Immature natural killer cell (primary cell): ENCODE results near the gene ADAMTS9. TPM values are rescaled to one million over a fixed set of nuclear protein-coding genes. Genes with fewer than 3 reads are reported as not detected.
A peak's percentile ranks its signal among the peaks of the same experiment; 100 is the strongest.

ENCODE experiments used
- DNase-seq, 3 donors: peaks; one replicate each; pipeline ENCODE4 v3.0.0; 2022; ENCODE audit warnings: mixed read lengths in 1 of 3
- H3K27ac Mint-ChIP-seq, 6 donors: one replicate each; pipeline ENCODE4 v1.8.0; 2020; ENCODE audit warnings: mixed read lengths in 6 of 6, mild to moderate bottlenecking in 5 of 6, inconsistent platforms in 4 of 6, moderate library complexity in 3 of 6
- H3K27me3 Mint-ChIP-seq, 3 donors: one replicate each; pipeline ENCODE4 v1.8.0; 2020 to 2021; ENCODE audit warnings: low read depth in 3 of 3, mild to moderate bottlenecking in 3 of 3, mixed read lengths in 3 of 3, moderate library complexity in 3 of 3, inconsistent platforms in 1 of 3
- H3K36me3 Mint-ChIP-seq, 3 donors: one replicate each; pipeline ENCODE4 v1.8.0; 2020; ENCODE audit warnings: mixed read lengths in 3 of 3, inconsistent platforms in 2 of 3, mild to moderate bottlenecking in 2 of 3
- H3K4me1 Mint-ChIP-seq, 2 donors: one replicate each; pipeline ENCODE4 v1.8.0; 2020; ENCODE audit warnings: inconsistent platforms in 2 of 2, mild to moderate bottlenecking in 2 of 2, mixed read lengths in 2 of 2, moderate library complexity in 1 of 2
- H3K4me3 Mint-ChIP-seq, 5 donors: one replicate each; pipeline ENCODE4 v1.8.0; 2020; ENCODE audit warnings: mild to moderate bottlenecking in 5 of 5, mixed read lengths in 5 of 5, inconsistent platforms in 3 of 5, moderate library complexity in 3 of 5
- H3K9me3 Mint-ChIP-seq, 6 donors: one replicate each; pipeline ENCODE4 v1.8.0; 2020; ENCODE audit warnings: mild to moderate bottlenecking in 6 of 6, mixed read lengths in 6 of 6, inconsistent platforms in 4 of 6, moderate library complexity in 3 of 6
- polyA plus RNA-seq, 3 donors: library from polyadenylated mRNA; unstranded; fragments of 300-500 nt; fragmentation: Illumina TruSeq; gene quantifications; one replicate each; pipeline ENCODE4 v1.2.3, GENCODE V29; 2021

The ADAMTS9 gene
- polyA plus RNA-seq, 3 donors from 2014 or later, result not detected

DNA sequence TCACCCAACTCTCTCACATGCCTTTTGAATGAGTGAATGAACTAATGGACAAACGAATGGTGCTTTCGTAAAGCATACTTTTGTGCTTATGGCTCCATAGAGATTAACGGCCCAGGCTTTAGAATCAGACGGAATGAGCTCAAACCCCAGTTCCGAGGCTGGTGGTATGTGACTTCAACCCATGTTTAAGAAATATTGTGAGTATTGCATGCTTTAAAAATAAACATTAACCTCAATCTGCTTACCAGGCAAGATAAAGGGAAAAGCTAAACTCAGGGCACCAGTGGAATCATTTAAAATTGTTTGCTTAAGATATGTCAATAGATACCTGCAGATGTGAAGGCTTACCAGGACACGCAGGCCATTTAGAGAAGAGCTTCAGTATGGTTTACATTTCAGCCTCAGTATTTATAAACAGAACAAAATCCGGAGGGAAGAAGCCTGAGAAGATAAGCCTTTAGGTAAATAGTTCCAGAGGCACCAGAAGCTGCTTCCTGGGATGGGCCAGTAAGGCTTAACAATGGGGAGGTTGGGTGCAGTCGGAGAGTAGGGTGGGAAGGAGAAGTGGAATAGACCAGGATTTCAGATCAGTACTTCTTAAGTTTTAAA is 186.4 kb downstream of the ADAMTS9 start:
- Mint-ChIP-seq H3K4me1 (no peaks in the 10 kb centered on the region), H3K36me3 (no peaks in the 10 kb centered on the region), H3K27me3 (peaks cover 4 to 6% (median 5%) of the 10 kb centered on the region in 3 donors), H3K27ac (no peak overlapping the region), H3K9me3 (peaks cover 0 to 14% (median 1%) of the 10 kb centered on the region in 6 donors), H3K4me3 (no peak overlapping the region)
- no peak for DNase-seq

DNA sequence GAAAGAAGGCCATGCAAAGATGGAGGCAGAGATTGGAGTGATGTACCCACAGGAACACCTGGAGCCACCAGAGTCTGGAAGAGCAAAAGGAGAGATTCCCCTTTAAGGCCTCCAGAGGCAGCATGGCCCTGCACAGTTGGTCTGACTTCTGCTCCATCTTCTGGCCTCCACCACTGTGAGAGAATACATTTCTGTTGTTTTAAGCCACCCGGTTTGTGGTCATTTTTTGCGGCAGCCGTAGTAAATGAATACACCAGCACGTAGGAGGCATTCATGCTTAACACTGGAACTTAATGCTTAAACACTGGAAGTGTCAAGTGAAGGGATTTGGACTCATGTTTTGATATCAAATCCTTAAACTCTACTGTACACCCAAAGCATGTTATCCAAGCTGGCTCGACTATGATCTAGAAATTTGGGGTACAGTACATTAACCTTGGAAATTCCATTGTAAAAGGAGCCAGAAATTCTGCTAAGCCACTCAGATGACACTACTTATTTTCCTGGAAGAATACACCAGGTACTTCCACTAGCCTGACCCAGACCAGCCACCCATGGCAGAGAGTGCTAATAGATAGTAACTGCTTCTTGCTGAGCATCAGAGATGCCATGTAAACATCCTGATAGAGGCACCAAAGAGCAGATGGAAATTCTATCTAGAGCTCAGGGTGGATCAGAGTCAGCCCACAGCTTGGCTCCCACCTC is 190.9 kb downstream of the ADAMTS9 start:
- peaks cover 0 to 4% (median 3%) of the 10 kb centered on the region in 6 donors for H3K9me3 Mint-ChIP-seq
- DNase-seq, result no peak
- H3K4me1 Mint-ChIP-seq, result no peaks in the 10 kb centered on the region
- peaks cover 5 to 8% (median 7%) of the 10 kb centered on the region in 3 donors for H3K27me3 Mint-ChIP-seq
- no peak overlapping the region for H3K4me3 Mint-ChIP-seq
- H3K36me3 Mint-ChIP-seq, result no peaks in the 10 kb centered on the region
- no peak overlapping the region for H3K27ac Mint-ChIP-seq

DNA sequence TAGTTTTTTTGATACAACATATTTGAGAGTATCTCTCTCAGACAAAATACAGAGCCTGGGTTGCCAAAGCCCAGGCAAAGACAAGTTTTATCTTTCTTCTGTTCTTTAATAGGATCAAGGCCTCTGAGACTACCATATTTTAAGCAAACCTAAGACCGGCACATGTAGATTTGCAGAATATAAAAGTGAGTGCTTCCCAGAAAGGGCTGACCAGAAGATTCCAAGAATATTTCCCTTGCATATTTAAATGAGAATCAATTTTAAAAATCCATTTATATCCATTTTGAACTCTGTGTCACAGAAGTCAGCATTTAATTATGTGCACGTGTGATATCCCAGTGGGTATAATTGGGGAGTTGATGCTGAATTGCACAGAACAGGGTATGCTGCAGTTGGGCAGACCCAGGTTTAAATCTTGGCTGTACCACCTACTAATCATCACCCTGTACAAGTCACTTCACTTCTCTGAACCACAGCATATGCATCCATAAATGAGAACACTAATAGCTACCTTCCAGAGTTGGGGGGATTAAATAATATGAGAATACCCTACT is 191.9 kb downstream of the ADAMTS9 start:
- Mint-ChIP-seq H3K27me3 (peaks cover 7 to 8% (median 7%) of the 10 kb centered on the region in 3 donors), H3K27ac (no peak overlapping the region), H3K9me3 (peaks cover 0 to 4% (median 3%) of the 10 kb centered on the region in 6 donors), H3K4me1 (no peaks in the 10 kb centered on the region), H3K36me3 (no peaks in the 10 kb centered on the region), H3K4me3 (no peak overlapping the region)
- no peak for DNase-seq

DNA sequence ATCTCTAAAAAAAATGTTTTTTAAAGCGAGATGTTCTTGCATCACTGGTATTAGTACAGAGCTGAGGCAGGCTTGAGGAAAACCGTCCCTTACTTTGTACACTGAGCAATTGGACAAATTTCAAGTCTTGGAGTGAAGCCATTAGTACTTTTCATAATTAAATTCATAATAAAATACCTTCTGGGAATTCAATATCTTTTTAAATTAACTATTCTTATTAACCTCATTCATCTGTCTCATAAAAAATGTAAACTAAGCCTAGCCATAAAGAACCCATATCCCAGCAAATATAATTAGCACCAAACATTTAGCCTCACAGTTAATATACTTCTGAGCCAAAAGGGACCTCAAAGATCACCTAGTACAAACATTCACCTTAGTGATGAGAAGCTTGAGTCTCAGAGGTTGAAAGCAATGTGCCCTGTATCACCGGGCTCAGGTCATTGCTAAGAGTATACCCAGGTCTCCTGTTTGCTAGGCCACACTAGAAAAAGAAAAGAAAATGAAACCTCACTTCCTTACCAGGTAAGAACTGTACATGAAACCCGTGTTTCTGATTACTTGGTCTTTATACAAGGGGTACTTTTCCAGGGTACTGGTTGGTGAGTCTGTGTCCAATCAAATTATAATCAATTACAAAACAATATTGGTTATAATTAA is 192.5 kb downstream of the ADAMTS9 start:
- Mint-ChIP-seq H3K36me3 (no peaks in the 10 kb centered on the region), H3K27me3 (peaks cover 7 to 10% (median 7%) of the 10 kb centered on the region in 3 donors), H3K27ac (no peak overlapping the region), H3K4me3 (no peak overlapping the region), H3K4me1 (no peaks in the 10 kb centered on the region), H3K9me3 (peaks cover 0 to 4% (median 3%) of the 10 kb centered on the region in 6 donors)
- DNase-seq, result no peak

DNA sequence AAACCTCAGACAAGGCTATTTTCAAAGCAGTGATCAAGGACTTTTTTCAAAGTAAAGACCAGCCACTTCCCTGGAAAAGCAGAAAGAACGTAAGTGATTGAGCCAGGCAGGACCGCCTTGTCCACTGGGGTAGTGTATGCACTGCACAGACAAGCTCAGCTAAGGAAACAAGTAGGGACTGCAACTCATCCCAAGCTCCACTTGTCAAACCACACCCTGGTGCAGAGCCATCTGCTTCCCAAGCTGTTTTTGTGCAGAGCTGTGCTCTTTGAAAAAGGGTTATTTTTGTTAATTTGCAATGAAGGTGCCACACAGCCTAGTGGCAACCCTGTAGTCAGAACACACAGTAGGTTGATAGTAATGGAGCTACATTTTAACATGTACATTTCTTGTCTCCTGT is 193.3 kb downstream of the ADAMTS9 start:
- no peak for DNase-seq
- Mint-ChIP-seq H3K9me3 (peaks cover 0 to 4% (median 3%) of the 10 kb centered on the region in 6 donors), H3K4me1 (no peaks in the 10 kb centered on the region), H3K27me3 (peaks cover 7 to 10% (median 7%) of the 10 kb centered on the region in 3 donors), H3K27ac (no peak overlapping the region), H3K4me3 (no peak overlapping the region), H3K36me3 (no peaks in the 10 kb centered on the region)

DNA sequence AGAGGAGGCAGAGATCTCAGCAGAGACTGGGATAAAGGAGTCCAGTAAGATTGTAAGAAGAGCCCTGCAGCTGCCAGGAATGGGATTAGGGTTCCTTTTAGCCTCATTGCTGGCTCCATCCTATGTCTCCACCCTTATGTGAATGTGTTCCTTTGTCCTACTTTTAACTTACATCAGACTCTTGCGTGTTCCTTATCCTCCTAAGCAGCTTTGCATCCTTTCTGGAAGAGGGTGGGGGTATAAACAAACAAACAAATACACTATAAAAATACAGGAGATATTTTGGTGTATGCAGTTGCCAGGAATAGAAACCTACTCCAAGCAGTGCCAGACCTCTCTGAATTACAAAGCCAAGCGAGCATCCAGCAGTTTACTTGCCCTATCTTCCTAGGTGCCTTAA is 194.7 kb downstream of the ADAMTS9 start:
- H3K4me1 Mint-ChIP-seq, result no peaks in the 10 kb centered on the region
- no peak overlapping the region for H3K27ac Mint-ChIP-seq
- peaks cover 4 to 7% (median 4%) of the 10 kb centered on the region in 3 donors for H3K27me3 Mint-ChIP-seq
- H3K9me3 Mint-ChIP-seq, result peaks cover 0 to 3% (median under 1%) of the 10 kb centered on the region in 6 donors
- DNase-seq, result no peak
- H3K36me3 Mint-ChIP-seq, result no peaks in the 10 kb centered on the region
- H3K4me3 Mint-ChIP-seq, result no peak overlapping the region

DNA sequence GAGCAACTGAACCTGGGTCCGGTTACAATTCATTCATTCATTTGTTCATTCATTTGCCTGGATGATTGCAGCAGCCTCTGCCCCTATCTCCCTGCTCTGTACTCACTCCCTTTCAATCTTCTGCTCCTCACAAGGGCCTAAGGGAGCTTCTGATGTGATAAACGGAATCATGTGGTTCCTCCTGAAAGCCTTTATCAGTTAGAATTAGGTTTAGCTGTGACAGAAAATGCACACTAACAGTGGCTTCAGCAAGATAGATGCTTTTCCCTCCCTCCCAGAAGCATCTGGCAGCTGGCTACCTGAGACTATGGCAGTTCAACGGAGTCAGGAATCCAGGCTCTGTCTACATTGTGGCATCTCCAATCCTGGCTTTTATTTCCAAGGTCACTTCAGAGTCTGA is 196.0 kb downstream of the ADAMTS9 start:
- Mint-ChIP-seq H3K27me3 (peaks cover 4 to 9% (median 5%) of the 10 kb centered on the region in 3 donors), H3K27ac (no peak overlapping the region), H3K36me3 (no peaks in the 10 kb centered on the region), H3K4me1 (no peaks in the 10 kb centered on the region), H3K9me3 (peaks cover 0 to 3% (median under 1%) of the 10 kb centered on the region in 6 donors), H3K4me3 (no peak overlapping the region)
- no peak for DNase-seq

DNA sequence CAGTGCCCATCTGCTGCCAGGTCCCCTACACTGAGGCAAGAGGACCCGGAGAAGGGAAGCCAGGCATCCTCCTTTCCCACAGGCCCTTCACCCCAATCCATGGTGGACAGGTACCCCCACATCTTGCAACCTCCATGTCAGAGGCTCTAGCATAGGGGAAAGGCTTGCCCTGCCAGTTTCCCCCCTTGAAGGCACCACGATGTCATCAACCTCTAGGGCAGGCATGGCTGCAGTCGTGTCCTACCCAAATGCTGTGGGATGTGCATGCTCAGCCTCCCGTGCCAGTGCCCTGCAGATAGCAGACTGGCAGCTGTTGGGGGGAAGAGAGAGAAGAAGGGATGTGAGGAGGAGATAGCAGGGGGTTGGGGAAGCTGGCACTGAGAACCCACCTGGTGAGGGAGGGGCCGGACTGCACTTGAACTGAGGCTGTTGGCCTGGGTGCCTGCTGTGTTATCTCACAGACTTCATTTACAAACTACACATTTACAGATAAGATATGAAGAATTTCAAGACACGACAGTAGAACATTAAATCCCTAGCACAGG is 197.5 kb downstream of the ADAMTS9 start:
- no peak overlapping the region for H3K4me3 Mint-ChIP-seq
- H3K27ac Mint-ChIP-seq, result no peak overlapping the region
- H3K27me3 Mint-ChIP-seq, result peaks cover 4 to 9% (median 5%) of the 10 kb centered on the region in 3 donors
- no peak for DNase-seq
- H3K4me1 Mint-ChIP-seq, result no peaks in the 10 kb centered on the region
- H3K9me3 Mint-ChIP-seq, result peaks cover 0 to 3% (median under 1%) of the 10 kb centered on the region in 6 donors
- H3K36me3 Mint-ChIP-seq, result no peaks in the 10 kb centered on the region

DNA sequence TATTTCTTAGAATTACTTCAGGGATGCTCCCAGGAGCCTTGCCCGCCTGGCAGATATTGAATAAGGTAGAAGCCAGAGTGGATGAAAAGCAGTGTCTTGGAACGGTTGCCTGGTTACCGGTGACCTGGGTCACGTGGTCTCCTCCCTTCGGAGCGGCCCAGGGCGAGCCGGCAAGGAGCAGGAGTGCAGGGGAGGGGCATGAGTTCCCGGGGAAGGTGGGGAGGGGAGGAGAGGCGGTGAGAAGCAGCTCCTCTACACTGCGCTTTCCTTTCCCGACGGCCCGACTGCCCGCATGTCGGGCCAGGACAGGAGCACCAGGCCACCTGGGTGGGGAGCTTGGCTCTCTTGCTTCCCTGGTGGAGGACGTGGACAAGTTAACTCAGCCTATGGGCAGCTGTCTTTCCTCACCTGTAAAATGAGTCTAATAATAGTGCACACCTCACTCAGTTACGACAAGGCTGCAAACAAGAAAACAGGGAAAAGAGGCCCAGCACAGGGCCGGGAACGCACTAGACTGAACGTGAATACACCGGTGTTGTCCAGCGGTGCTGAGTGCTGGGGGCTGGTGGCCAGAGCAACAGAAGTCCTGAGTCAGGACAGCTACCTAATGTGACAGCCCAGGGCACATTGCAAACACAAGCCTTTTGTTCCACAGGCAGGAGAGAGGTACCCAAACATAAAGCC is 198.3 kb downstream of the ADAMTS9 start:
- peaks cover 0 to 3% (median under 1%) of the 10 kb centered on the region in 6 donors for H3K9me3 Mint-ChIP-seq
- DNase-seq, result no peak
- H3K4me1 Mint-ChIP-seq, result no peaks in the 10 kb centered on the region
- H3K27me3 Mint-ChIP-seq, result peaks cover 4 to 9% (median 5%) of the 10 kb centered on the region in 3 donors
- H3K27ac Mint-ChIP-seq, result no peak overlapping the region
- H3K4me3 Mint-ChIP-seq, result no peak overlapping the region
- no peaks in the 10 kb centered on the region for H3K36me3 Mint-ChIP-seq

DNA sequence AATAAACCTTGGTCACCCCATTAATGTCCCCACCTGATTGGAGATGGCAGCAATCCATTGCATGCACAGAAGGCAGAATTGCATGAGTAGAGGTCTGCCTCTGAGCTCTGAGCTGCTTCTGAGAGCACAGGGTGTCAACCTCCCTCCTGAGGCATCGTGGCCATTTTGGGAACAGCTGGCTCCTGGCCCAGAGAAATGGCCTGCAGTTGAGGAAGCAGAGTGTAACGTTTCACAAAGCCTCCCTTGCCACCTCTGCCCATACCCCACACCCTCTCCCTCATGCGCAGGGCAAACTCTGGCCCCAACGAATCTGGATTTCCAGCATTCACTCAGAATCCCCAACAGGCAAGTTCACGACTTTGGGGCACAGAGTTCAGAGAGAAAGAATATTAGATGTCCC is 198.9 kb downstream of the ADAMTS9 start:
- DNase-seq, result no peak
- Mint-ChIP-seq H3K36me3 (no peaks in the 10 kb centered on the region), H3K9me3 (peaks cover 0 to 3% (median 0%) of the 10 kb centered on the region in 6 donors), H3K27me3 (peaks cover 3 to 5% (median 5%) of the 10 kb centered on the region in 3 donors), H3K27ac (no peak overlapping the region), H3K4me1 (no peaks in the 10 kb centered on the region), H3K4me3 (no peak overlapping the region)

DNA sequence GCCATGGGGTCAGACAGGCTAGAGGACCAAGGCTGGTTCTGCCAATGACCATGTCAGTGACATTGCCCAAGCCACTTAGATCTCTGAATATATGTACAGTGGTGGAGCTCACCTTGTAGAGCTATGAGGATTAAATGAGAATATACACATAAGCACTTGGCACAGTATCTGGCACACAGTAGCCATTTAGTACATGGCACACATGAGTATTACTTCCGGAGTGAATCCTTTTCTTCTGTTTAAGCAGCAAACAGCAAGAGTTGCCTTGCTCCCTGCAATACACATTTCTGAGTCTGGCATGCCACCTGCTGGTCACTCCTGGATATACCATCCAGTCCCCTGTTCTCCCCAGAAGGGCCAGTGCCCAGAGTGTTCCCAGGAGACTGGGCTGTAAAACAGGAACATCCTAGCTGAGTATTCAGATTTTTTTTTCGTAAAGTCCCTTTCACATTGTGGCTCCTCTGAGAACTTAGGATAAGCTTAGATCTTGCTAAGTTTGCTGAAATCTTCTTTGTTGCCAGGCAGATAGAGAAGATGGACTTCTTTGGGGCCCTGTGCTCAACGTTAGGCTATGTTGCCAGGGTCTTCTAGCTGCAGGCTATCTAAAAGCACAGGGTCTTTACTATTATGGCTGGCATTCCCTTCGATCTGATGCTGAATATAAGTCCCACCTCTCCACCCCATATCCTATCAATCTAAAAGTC is 203.4 kb downstream of the ADAMTS9 start:
- no peak overlapping the region for H3K4me3 Mint-ChIP-seq
- no peaks in the 10 kb centered on the region for H3K36me3 Mint-ChIP-seq
- no peaks in the 10 kb centered on the region for H3K9me3 Mint-ChIP-seq
- H3K27ac Mint-ChIP-seq, result no peak overlapping the region
- DNase-seq, result peak; percentile 6 to 12 (median 8)
- no peaks in the 10 kb centered on the region for H3K4me1 Mint-ChIP-seq
- peaks cover 0 to 4% (median 3%) of the 10 kb centered on the region in 3 donors for H3K27me3 Mint-ChIP-seq

DNA sequence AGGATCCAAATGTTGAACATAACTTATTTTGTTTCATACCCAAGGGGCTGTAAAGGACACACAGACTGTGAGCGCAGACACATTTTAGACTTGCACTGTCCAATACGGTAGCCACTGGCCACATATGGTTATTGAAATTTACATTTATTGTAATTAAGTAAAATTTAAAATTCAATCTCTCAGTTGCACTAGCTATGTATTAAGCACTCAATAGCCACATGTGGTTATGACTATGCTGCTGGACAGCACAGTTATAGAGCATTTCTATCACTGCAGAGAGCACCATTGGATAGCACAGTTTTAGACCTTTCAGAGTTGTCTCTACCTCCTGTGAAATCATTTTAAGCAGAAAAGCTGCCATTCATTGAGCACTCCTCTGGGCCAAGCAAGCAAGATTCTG is 204.3 kb downstream of the ADAMTS9 start:
- Mint-ChIP-seq H3K9me3 (peaks cover 0 to 1% (median 0%) of the 10 kb centered on the region in 6 donors), H3K27ac (no peak overlapping the region), H3K4me3 (no peak overlapping the region), H3K4me1 (no peaks in the 10 kb centered on the region), H3K36me3 (no peaks in the 10 kb centered on the region), H3K27me3 (peaks cover 0 to 4% (median 3%) of the 10 kb centered on the region in 3 donors)
- DNase-seq, result no peak

DNA sequence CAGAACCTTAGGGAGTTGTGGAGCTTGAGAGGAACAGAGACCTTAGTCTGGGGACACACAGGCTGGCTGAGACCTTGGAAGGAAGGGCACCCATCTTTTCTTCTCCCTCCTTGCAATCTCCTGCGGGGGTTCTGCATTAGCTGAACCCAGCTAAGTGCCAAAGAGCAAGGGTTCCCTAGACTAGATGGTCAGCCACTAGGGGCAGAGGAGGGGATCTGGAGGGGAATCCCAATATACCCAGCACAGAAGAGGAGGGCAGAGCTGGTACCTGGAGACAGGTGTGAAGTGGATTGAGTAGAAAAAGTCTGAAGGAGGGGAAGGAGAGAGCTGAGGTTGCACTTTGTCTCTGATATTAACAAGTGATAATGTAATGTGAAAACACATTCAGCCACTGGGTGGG is 212.8 kb downstream of the ADAMTS9 start:
- Mint-ChIP-seq H3K4me1 (no peaks in the 10 kb centered on the region), H3K9me3 (peaks cover 1 to 8% (median 4%) of the 10 kb centered on the region in 6 donors), H3K36me3 (no peaks in the 10 kb centered on the region), H3K27ac (no peak overlapping the region), H3K4me3 (no peak overlapping the region), H3K27me3 (peaks cover 0 to 4% (median 2%) of the 10 kb centered on the region in 3 donors)
- DNase-seq, result no peak
